ENCODE results near the gene PLA2G4A.

DNA sequence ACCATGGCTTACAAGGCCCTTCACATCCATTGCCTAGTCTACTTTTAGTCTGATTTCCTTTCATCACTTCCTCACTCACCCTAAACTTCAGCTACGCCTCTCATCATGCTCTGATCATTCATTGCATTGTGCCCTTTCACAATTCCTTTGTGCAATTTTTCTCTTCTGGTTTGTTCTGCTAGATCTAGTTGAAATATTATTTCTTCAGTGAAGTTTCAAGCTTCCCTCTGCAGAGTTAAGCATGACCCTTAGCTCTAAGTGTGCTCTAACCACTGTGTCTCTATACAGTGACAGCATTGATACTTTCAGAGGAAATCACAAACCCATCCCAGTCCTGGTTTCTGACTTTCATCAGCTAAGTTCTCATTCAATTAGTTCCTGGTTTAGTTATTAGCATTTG, 166.1 kb downstream of the PLA2G4A start:
- TF ChIP-seq, protein P1, sequence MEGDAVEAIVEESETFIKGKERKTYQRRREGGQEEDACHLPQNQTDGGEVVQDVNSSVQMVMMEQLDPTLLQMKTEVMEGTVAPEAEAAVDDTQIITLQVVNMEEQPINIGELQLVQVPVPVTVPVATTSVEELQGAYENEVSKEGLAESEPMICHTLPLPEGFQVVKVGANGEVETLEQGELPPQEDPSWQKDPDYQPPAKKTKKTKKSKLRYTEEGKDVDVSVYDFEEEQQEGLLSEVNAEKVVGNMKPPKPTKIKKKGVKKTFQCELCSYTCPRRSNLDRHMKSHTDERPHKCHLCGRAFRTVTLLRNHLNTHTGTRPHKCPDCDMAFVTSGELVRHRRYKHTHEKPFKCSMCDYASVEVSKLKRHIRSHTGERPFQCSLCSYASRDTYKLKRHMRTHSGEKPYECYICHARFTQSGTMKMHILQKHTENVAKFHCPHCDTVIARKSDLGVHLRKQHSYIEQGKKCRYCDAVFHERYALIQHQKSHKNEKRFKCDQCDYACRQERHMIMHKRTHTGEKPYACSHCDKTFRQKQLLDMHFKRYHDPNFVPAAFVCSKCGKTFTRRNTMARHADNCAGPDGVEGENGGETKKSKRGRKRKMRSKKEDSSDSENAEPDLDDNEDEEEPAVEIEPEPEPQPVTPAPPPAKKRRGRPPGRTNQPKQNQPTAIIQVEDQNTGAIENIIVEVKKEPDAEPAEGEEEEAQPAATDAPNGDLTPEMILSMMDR (IDR thresholded peaks at IDR 0.05; ENCODE audit: poor library complexity, severe bottlenecking) = no peak
- no peak for TF ChIP-seq TAF1 (IDR thresholded peaks at IDR 0.05; ENCODE audit: low read depth)
- TF ChIP-seq, protein P2, sequence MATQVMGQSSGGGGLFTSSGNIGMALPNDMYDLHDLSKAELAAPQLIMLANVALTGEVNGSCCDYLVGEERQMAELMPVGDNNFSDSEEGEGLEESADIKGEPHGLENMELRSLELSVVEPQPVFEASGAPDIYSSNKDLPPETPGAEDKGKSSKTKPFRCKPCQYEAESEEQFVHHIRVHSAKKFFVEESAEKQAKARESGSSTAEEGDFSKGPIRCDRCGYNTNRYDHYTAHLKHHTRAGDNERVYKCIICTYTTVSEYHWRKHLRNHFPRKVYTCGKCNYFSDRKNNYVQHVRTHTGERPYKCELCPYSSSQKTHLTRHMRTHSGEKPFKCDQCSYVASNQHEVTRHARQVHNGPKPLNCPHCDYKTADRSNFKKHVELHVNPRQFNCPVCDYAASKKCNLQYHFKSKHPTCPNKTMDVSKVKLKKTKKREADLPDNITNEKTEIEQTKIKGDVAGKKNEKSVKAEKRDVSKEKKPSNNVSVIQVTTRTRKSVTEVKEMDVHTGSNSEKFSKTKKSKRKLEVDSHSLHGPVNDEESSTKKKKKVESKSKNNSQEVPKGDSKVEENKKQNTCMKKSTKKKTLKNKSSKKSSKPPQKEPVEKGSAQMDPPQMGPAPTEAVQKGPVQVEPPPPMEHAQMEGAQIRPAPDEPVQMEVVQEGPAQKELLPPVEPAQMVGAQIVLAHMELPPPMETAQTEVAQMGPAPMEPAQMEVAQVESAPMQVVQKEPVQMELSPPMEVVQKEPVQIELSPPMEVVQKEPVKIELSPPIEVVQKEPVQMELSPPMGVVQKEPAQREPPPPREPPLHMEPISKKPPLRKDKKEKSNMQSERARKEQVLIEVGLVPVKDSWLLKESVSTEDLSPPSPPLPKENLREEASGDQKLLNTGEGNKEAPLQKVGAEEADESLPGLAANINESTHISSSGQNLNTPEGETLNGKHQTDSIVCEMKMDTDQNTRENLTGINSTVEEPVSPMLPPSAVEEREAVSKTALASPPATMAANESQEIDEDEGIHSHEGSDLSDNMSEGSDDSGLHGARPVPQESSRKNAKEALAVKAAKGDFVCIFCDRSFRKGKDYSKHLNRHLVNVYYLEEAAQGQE (IDR thresholded peaks at IDR 0.05; ENCODE audit: borderline replicate concordance) = no peak
- TF ChIP-seq EP300 (conservative IDR thresholded peaks at IDR 0.05; ENCODE audit: poor library complexity, severe bottlenecking) = no peak
- TF ChIP-seq POLR2AphosphoS5 (IDR thresholded peaks at IDR 0.05) = no peak
- TF ChIP-seq EZH2 (IDR thresholded peaks at IDR 0.05; ENCODE audit: borderline replicate concordance, insufficient read depth, low read length, poor library complexity, severe bottlenecking) = no peak
- TF ChIP-seq RAD21 (conservative IDR thresholded peaks at IDR 0.05) = no peak
- TF ChIP-seq SMC3 (conservative IDR thresholded peaks at IDR 0.05; ENCODE audit: poor library complexity) = no peak
- no peak for TF ChIP-seq MXI1 (conservative IDR thresholded peaks at IDR 0.05; ENCODE audit: poor library complexity, severe bottlenecking)

Data from neural cell (in vitro differentiated cells).